Inflammatory macrophage (primary cell): ENCODE results near the gene NCAM1.
A peak's percentile ranks its signal among the peaks of the same experiment; 100 is the strongest.

ENCODE experiments used
- DNase-seq, 2 donors: peaks; one replicate each; pipeline ENCODE4 v3.0.0-alpha.2; 2020 to 2022

The NCAM1 gene

DNA sequence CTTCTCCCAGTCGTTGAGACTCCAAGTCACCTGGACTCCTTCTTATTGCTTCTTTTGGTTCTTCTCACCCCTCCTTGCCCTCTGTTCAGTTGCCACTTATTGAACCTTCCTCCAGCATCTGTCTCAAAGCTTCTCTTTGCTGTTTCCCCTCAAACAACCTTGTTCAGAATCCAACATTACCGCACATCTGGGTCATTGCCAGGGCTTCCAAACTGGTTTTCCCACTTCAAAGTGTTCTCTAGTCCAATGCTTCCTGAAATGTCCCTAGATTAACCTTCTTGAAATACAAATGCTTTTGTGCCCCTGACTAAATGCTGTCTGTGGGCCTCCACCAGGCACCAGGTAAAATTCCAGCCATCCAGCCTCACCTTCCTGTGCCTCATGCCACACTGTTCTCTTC, 252.3 kb downstream of the NCAM1 start:
- DNase-seq, result no peak

DNA sequence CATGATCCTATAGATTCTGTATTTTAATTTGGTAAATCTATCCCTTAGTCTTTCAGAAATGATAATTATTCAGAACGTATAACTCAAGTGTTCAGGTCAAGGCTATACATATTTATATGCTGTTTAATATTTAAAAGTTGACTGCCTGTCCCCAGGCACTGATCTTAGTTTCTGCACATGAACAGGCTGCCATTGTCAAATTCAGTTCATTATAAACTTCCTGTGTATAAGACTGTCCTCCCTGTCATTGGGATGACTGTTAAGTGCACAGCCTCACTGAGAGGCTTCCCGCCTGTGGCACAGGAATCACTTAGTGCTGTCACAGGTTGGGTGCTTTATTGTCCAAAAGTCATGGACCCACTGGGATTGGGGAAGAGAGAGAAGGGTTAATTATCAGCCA, 261.0 kb downstream of the NCAM1 start:
- no peak for DNase-seq

DNA sequence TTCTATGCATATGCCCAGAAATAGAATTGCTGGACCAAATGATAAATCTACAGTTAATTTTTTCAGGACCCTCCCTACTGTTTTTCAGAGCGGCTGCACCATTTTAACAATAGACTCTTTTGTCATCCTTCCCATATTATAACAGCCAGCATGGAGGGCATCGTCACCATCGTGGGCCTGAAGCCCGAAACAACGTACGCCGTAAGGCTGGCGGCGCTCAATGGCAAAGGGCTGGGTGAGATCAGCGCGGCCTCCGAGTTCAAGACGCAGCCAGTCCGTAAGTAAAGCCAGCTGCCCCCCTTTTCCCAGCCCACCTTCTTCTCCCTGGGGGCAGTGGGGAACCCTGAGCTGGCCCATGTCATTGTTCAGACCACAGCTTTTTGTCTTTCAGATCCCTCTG, 273.7 kb downstream of the NCAM1 start:
- no peak for DNase-seq

DNA sequence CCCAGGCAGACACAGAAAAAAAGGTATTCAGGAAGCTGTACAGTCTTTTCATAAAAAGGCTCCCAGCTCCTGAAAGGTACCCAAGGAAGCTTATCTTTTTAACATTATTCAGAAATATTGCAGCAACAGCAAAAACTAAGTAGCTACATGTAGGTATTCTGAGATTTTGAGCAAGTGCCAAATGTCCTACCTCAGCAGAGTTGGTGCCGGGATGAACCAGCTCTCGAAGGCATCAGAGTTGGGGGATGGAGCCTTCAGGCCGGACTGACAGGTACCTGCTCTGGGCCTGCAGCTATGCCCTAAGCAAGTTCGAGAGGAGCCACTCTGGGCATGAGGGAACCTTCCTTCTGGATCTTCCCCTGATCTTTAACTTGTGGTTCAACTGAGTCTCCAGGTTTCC, 276.0 kb downstream of the NCAM1 start:
- no peak for DNase-seq

DNA sequence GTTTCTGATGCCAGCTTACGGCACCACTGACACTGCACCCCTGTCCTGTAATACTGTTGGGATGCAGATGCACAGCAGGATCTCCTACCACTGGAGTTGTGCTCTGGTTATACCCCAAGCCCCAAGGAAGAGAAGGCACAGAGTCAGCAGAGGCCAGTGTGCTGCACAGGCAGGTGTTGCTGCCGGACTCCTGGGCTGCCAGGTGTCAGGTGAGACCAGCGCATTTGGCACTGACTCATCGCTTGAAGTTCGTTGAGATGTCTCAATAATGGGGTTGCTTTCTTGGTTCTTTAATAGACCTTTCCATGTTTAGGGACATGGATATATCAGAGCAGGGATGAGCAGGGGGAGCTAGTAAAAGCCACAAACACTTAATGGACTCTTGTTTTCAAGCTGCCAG, 277.5 kb downstream of the NCAM1 start:
- DNase-seq, result no peak

DNA sequence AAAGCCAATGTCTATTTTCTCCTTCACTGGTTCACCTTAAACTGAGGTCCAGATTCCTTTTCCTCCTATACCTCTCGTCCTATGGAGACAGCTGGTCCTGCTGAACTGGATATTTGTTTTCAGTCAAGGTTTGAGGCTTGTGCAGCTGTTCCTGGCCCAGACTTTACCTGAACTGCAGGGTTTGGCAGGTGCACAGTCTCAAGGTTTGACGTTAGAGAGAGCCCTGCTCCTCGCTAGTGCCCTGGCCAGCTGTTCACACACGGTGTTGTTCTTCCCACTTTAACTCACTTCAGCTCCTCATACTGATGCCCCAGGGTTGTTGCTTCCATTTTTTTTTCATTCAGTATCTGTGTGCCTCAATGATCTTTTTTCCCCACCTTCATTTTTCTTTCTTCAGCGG, 279.2 kb downstream of the NCAM1 start:
- DNase-seq, result no peak

DNA sequence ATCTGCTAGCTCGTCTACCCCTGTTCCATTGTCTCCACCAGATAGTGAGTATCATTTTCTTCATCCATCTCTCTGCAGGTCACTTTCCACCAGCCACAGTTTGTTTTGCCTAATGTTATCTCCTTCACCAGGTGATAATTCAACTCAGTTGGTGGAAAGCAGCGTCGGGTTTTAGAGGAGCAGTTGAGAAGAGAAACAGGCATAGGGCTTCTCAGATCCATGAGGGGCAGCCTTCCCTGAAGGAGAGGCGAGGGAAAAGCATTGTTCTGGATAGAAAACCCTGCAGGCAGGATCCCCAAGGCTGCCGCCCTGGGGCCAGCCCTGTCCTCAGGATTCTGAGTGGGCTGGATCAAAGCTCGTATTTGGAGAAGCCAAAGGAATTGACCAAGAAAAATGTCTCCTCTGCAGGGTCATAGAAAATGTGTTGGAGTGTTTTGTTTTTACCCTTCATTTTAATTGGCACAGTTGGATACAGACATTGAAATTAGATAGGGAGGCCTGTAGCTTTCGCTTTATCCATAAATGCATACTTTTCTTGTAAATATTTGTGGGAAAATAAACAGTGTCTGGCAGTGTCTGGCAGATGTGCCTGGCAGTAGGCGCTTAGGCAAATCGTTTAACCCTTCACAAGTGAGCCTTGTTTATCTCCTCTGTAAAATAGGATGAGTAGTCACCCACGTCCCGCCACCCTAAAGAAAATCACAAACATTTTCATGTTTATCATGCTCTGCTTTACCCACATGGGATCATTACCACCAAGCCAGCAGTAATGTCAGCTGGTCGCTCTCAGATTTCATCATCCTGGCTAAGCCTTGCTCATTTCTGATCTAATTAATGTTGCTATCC, 279.8 kb downstream of the NCAM1 start:
- DNase-seq, result no peak

DNA sequence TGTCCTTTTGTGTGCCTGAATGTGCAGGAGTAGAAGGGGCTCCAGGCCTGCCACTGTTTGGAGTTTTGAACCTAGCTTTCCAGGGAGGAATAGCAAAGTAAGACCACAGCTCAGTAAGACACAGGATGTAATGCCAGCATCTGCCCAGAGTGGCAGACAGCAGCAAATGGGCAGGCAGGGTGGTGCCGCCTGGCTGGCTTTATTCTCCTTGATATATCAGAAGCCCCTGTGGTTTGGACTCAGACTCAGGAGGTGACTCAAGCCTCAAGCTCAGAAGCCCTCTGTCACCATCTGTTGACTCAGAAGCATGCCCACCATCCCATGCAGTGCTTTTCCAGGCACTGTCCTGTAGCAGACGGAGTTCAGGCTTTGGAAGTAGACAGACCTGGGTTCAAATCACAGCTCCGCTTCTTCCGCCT, 280.4 kb downstream of the NCAM1 start:
- no peak for DNase-seq

DNA sequence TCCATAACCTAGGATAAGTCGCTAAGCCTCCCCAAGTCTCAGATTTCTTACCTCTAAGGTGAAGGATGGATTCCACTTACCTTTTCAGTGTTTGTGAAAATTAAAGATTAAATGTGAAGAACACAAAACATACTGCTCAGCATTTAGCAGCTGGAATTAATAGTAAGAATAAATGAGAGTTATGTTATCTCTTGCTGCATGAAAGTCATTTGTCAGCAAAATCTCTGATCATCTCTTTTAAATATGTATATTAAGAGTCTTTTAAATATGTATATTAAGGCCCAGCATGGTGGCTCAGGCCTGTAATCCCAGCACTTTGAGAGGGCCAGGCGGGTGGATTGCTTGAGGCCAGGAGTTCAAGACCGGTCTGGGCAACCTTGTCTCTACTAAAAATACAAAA, 280.8 kb downstream of the NCAM1 start:
- DNase-seq, result no peak

DNA sequence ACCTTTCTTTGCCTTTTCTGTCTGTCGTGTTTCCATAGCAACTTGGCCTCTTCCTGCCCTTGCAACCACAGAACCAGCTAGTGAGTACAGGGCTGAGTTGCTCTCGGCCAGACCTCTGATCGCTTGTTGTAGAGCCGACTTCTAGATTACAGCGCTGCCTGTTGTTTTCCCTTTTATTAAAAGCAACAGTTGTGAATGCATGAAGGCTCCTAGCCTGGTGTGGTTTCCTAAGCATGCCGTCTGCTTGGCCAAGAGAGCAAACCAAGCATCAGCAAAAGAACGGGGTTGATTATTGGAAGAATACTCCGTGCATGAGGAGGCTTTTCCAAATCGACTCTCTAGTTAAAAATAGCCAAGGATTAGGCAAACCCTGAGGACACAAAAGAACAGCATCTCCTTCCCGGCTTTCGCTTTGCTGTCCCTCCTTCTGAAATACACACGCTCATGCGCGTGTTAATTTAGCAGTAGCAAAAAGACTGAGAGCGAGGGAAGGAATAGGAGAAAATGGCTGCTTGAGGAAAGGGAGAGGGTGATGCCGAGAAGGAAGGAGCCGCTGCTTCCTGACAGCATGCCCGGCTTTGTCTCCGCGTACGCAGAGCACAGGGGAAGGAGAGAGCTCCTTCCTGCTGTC, 281.7 kb downstream of the NCAM1 start:
- DNase-seq, result no peak

DNA sequence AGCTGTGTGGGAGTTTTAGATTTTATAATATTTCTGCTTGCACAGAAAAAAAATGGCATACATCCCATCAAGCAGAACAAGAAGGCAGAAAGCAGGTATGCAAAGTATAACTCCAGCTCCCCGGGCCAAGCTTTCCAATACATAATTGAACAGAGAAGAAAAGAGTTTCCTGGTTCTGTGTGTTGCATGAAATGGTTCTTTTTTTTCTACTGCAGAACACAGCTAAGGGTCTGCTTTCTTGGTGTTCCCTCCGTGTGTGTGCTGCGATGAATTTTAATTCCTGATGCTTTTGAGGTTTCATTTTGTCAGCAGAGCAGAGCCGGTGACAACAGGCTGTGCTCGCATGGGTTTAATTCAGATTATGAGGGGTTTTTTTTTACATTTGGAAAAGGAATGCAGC, 282.5 kb downstream of the NCAM1 start:
- DNase-seq, result no peak

DNA sequence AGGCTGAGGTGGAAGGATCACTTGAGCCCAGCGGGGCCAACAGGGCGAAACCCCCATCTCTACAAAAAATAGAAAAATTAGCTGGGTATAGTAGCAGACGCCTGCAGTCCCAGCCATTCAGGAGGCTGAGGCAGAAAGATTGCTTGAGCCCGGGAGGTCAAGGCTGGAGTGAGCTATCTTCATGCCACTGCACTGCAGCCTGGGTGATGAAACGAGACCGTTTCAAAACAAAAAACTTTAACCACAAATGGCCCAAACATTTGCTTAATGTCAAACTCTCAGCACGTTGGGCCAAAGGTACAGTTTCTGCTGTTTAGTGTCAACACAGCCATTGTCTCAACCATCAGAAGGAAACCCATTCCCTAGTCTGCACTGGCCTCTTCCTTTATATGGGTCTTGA, 284.0 kb downstream of the NCAM1 start:
- DNase-seq, result no peak

DNA sequence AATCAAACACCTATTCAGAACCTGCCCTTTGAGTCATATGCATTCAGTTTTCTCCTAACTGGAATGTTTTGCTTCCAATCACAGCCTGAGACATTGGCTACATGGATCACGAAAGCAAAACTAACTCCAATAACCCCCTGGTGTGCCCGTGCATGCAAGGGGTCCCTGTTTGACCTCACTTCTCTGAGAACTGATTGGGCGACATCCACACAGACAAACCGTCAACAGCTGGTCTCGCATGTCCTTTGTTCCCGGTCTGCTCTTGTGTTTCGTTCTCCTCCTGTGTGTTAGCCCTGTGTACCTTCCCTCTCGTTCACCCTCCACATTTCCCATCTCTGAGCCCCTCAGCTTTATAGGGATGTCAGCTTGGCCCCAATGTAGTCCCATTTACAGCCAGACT, 286.0 kb downstream of the NCAM1 start:
- no peak for DNase-seq

DNA sequence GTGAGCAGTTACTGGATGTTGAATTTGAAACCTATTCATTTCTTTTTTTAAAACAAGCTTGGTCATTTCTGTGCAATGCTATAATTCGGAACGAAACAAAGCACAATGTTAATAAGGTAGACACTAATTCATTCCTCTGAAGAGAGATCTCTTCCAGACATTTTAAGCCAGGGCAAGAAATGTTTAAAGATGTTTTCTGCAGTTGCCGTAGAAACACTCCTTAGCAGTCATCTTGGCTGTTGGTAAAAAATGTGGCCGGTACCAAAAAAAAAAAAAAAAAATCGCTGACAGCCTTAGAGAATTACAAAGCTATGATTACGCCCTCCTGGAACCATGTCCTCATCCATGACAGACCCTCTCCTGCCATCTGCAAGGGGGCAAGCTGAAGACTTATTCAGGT, 286.7 kb downstream of the NCAM1 start:
- no peak for DNase-seq

DNA sequence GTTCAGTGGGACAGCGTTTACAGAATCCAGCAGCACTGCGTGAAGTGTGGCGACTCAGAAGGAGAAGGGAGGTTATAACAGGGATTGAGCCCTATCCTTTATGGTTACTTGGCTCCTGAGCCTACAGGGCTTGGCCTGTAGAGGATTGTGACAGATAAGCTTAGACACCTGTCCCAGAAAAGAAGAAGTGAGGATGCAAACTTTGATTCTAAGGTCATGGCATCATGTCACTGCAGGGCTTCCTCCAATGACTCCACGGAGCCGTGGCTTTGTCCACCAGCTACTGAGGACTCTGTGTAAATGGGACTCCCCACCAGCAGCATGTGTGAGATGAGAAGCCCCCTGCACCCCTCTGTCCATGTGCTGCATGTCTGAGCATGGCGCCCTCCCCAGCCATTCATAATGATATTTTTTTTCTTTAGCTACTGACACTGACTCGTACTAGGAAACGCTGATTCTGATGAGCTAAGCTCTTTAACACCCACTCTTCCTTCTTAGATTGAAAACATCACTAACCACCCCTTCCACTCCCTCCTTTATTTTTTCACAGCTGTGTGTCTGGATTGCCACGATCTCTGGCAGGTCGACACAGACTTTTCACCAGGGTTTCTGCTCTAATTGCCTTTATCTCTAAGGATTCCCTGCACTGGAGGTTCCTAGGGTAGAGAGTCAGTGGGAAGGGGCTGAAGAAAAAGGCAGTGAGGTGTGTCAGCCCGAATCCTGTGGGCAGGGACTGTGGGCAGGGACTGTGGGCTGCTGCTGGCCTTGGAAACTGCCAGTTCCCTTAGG, 287.7 kb downstream of the NCAM1 start:
- peak; percentile 12 to 20 for DNase-seq

DNA sequence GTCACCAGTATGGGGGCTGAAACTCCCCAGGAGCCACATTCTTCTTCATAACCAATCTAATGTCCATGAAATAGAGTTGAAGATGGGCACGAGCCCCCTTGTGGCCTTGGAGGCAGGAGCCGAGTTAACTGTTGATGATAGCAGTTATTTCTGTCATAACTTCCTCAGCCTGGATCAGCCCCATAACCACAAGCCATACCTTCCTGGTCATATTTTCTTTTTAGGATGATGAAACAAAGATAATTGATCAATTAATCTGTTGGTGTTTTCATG, 288.2 kb downstream of the NCAM1 start:
- peak; percentile 23 to 59 for DNase-seq

DNA sequence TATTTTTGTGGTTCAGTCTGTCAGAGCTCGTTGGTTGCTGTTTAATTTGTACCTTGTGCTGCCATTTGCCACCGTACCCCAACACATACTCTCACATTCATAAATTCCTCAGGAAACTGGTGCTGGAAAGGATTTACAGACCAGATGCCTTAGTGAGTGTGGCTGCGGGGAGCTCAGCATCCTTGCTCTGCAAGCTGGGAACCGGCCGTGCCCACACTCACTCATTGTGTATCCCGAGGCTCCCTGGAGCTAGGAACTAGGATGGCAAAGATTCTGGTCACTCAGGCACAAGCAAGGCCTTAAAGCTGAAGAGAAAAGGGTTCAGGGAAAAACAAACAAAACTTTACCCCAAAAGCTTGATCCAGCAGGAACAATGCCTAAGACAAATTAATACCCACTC, 288.6 kb downstream of the NCAM1 start:
- no peak for DNase-seq

DNA sequence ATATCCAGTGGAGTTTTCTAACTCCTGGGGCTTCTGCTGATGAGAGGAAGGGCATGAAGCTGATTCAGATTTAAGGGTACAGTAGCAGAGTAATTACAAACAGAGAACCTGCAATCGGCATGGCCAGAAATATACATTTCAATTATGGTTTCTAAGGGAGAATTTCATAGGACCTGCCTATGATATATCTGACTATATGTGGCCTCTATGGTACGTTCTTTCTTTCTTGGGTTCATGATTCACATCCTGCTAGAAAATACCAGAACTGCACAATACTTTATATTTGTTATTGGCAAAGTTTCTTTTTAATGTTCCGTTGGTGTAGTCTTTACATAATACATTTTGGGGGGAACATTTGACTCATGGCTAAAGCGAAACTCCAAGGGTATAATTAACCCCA, 290.1 kb downstream of the NCAM1 start:
- no peak for DNase-seq

DNA sequence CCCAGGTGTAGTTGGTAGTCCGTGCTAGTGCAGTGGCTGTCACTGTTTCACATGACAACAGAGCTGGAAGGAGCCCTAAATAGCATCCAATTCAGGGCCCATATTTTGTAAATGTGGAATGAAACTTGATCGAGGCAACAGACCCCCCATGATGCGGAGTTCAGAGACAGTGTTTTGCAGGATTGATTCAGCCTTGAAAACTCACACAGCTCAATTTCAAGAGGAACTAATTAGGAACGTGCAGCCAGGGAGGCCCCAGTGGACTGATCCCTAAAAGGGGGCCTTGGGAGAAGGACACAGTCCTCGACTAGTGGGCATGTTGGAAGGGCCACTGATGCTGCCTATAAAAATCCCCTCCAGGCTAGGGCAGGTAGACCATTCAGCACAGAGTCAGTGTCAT, 292.2 kb downstream of the NCAM1 start:
- DNase-seq, result no peak

DNA sequence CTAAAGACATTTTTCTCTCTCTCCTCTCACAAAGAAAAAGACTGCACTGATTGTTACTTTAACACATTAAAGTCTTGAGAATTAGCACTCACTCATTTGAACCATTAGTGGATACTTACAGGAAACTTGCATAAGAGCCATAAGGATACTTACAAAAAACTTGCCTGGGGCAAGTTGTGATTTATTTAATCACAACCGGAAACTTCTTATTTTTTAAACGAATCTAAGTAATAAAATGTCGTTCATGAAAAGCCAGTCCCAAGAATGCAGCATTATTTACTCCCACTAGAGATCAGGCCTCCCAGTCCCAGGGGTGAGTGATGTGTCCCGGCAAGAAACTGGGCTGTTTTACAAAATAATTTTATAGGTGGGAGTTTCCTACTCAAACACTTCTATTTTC, 293.9 kb downstream of the NCAM1 start:
- no peak for DNase-seq

DNA sequence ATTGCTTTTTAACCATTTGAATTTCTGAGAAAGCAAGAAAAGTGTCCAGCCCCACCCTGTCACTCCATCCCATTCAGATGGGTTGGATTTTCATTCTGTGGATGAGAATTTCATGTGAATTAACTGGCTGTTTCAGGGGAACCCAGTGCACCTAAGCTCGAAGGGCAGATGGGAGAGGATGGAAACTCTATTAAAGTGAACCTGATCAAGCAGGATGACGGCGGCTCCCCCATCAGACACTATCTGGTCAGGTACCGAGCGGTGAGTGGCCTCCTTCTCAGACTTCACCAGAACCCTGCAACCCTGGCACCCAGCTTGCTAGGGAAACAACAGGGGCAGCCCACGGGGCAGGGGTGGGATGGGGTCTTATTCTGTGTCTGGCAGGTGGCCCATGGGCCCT, 294.5 kb downstream of the NCAM1 start:
- no peak for DNase-seq

DNA sequence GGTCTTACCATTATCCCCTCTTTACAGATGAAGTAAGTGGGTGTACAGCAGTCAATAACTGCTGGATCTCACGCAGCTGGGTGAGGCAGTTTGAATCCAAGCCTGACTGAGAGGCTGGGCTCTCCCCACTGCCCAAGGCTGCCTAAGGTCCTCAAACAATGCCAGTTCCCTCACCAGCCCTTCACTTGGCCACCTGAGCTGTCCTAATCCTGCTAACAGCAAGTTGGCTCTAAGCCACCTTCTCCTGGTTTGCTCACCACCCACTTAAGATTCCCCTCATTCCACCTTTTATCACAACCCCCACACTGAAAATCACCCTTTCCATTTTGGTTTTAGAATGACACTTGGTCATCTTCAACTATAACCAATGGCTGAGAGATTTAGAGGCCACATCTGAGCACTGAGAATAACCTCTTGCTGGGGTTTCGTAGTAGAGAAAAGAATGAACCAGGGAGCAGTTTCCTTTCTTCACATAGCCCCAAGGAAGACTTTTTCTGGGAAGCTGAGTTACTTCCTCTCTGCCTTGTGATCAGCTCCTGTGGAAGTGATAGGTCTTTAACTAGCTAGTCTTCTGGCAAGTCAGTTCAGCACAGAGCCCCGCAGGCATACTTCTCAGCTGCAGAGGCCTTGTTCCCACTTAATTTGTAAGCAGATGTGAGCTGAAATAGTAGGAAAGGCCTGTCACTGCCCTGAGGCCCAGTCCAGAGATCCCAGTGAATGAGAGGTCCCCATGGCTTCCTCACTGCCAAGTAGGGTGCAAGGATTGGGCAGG, 295.4 kb downstream of the NCAM1 start:
- DNase-seq, result peak in 1 of 2 donors; percentile 36

DNA sequence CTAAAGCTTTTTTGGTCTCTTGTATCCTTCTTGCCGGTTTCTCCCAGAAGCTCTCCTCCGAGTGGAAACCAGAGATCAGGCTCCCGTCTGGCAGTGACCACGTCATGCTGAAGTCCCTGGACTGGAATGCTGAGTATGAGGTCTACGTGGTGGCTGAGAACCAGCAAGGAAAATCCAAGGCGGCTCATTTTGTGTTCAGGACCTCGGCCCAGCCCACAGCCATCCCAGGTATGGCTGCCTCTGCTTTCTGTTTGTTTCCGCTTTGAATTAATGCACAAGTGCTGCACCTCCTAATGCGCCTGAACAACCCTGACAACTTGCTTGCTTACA, 298.8 kb downstream of the NCAM1 start:
- DNase-seq, result no peak
